GM12892 (cell line): Measurements from ENCODE around the gene PPP2R5C.

Experiments
- DNase-seq: peaks from one replicate; pipeline ENCODE4 v3.0.0; 2011; ENCODE audit not compliant: insufficient read length
- FAIRE-seq: peaks from 2 replicates; lab custom pipeline; 2011; peaks lifted over from hg19 to GRCh38; lab: Jason Lieb, UNC
- POLR2A ChIP-seq: IDR thresholded peaks from 2 replicates; pipeline ENCODE4 v1.6.1; 2011; ENCODE audit warnings: low read depth, low read length, control low read depth
- POLR2AphosphoS5 ChIP-seq: IDR thresholded peaks from 2 replicates; pipeline ENCODE4 v1.6.1; 2011; ENCODE audit warnings: low read depth, low read length, control low read depth
- TAF1 ChIP-seq: IDR thresholded peaks from 2 replicates; pipeline ENCODE4 v1.6.1; 2011; ENCODE audit warnings: low read depth, mild to moderate bottlenecking, control low read depth, low read length, borderline replicate concordance

PPP2R5C gene

GRCh38 chr14:101947904-101948665 is 186.6 kb downstream of the PPP2R5C start:
- DNase-seq (peak; percentile 96), FAIRE-seq (peak; percentile 100)

GRCh38 chr14:101948666-101949216 is 187.2 kb downstream of the PPP2R5C start:
- FAIRE-seq (no peak), DNase-seq (no peak)
- TF ChIP-seq TAF1 (no peak), POLR2A (peak; percentile 15)

More at GRCh38 chr14:101947904-101948665, 186.6 kb downstream of the PPP2R5C start:
- peak; percentile 86 for TF ChIP-seq POLR2AphosphoS5
- peak; percentile 70; the same call in 1 of the 2 replicates for TF ChIP-seq TAF1
- TF ChIP-seq POLR2A = peak; percentile 88

GRCh38 chr14:101950100-101950499 is 188.6 kb downstream of the PPP2R5C start:
- DNase-seq (no peak), FAIRE-seq (no peak)
- TF ChIP-seq POLR2AphosphoS5 (no peak), TAF1 (no peak), POLR2A (no peak)

GRCh38 chr14:101950516-101951215 is 189.2 kb downstream of the PPP2R5C start:
- TF ChIP-seq POLR2AphosphoS5 (no peak), TAF1 (no peak), POLR2A (no peak)
- no peak for DNase-seq
- FAIRE-seq = no peak

- no peak for DNase-seq
- FAIRE-seq = no peak
- no peak for TF ChIP-seq POLR2AphosphoS5
- no peak for TF ChIP-seq POLR2A
- TF ChIP-seq TAF1 = no peak
Measured at GRCh38 chr14:101953151-101953550, 191.6 kb downstream of the PPP2R5C start.

- FAIRE-seq (no peak), DNase-seq (no peak)
- TF ChIP-seq POLR2A (no peak), TAF1 (no peak), POLR2AphosphoS5 (no peak)
Measured at GRCh38 chr14:101954501-101954900, 193.0 kb downstream of the PPP2R5C start.

- no peak for FAIRE-seq
- no peak for TF ChIP-seq TAF1
- no peak for TF ChIP-seq POLR2AphosphoS5
- no peak for TF ChIP-seq POLR2A
Measured at GRCh38 chr14:101955695-101956161, 194.2 kb downstream of the PPP2R5C start.

GRCh38 chr14:101956179-101956885 is 194.8 kb downstream of the PPP2R5C start:
- TF ChIP-seq POLR2AphosphoS5 (no peak), TAF1 (no peak), POLR2A (no peak)
- DNase-seq (no peak), FAIRE-seq (no peak)

More at GRCh38 chr14:101955695-101956161, 194.2 kb downstream of the PPP2R5C start:
- DNase-seq = no peak

GRCh38 chr14:101957406-101958234 is 196.1 kb downstream of the PPP2R5C start:
- TF ChIP-seq POLR2AphosphoS5 (no peak), TAF1 (no peak), POLR2A (no peak)
- no peak for FAIRE-seq
- DNase-seq = no peak

GRCh38 chr14:101958418-101959180 is 197.1 kb downstream of the PPP2R5C start:
- TF ChIP-seq POLR2AphosphoS5 (no peak), TAF1 (no peak), POLR2A (no peak)
- FAIRE-seq (no peak), DNase-seq (no peak)

- FAIRE-seq = no peak
- TF ChIP-seq POLR2A = no peak
- TF ChIP-seq POLR2AphosphoS5 = no peak
- TF ChIP-seq TAF1 = no peak
- no peak for DNase-seq
Measured at GRCh38 chr14:101959277-101959676, 197.8 kb downstream of the PPP2R5C start.
